H54 (cell line): ENCODE results near the gene CROCC2.

Experiments
- DNase-seq: peaks from one replicate; pipeline ENCODE4 v3.0.0; 2011; ENCODE audit warnings: low spot score, mixed read lengths; ENCODE audit not compliant: insufficient read length
- FAIRE-seq: peaks from 3 replicates; lab custom pipeline; 2011; peaks lifted over from hg19 to GRCh38; lab: Jason Lieb, UNC
- POLR2A ChIP-seq: IDR thresholded peaks from 2 replicates; pipeline ENCODE4 v1.6.1; 2011; ENCODE audit warnings: low read depth, mild to moderate bottlenecking, low read length

CROCC2 gene

GRCh38 chr2:240906141-240906910 lies at the start of gene CROCC2:
Gene CROCC2, plus strand, starts transcription at chr2:240906336. Its CDS starts 178 bp downstream, at chr2:240906514.
- DNase-seq (no peak), FAIRE-seq (no peak)
- TF ChIP-seq POLR2A, result no peak

GRCh38 chr2:240857039-240858008 lies 48.8 kb upstream of the CROCC2 start:
- FAIRE-seq, result no peak
- no peak for TF ChIP-seq POLR2A
- no peak for DNase-seq

DNA sequence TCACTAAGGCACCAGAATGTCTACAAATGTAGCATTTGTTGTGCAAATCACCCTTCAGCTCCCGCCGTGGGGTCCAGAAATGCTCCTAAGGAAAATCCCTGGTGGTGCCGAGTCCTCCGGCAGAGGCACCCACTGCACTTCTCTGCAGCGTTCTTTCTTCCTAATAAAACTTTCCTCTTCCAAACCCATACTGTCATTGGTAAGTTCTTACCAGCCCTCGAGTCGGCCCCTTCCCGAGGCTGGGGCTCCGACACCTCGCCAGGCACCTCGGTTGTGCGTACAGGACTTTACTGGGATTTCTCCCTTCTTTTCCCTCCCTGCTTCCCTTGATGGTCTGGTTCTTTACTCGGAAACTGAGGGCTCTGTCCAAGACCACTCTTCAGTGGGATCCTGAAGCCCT lies 47.8 kb upstream of the CROCC2 start:
- TF ChIP-seq POLR2A, result no peak
- no peak for FAIRE-seq
- no peak for DNase-seq

DNA sequence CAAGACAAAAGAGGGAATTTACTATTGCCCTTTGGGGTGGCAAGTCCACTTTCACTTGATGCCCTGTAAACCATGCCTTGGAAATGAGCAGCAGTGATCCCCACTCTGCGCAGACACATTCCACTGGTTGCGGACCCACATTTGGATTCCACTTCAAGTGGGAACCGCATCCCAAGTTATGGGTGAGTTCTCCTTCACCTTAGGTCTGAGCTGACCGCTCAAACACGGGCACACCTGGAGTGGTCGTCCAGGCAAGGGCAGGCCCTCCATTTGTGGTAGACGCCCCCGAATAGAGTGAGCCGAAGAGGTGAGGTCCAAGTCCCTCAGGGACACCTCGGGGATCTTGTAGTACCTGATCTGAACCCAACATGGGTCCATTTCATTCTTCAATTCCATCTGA lies 47.3 kb upstream of the CROCC2 start:
- FAIRE-seq (no peak), DNase-seq (no peak)
- no peak for TF ChIP-seq POLR2A

GRCh38 chr2:240861547-240861946 lies 44.6 kb upstream of the CROCC2 start:
- no peak for TF ChIP-seq POLR2A
- no peak for FAIRE-seq
- no peak for DNase-seq

DNA sequence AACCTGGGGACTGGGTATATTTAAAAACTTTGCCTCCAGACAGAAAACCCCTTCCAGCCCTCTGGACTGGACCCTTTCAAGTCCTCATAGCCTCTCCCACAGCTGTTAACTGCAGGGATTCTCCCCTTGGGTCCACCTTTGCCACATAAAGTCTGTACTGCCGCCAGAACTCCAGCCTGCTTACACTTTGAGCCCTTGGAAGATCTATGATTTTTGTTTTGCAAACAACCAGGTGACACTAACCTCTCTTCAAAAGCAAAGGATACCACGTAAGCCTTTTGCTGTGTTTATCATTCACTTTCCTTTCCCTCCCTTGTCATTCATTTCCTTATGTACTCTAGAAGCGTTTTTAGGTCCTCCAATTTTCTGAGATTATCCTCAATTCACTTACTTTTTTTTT lies 41.7 kb upstream of the CROCC2 start:
- no peak for DNase-seq
- TF ChIP-seq POLR2A, result no peak
- FAIRE-seq, result no peak

DNA sequence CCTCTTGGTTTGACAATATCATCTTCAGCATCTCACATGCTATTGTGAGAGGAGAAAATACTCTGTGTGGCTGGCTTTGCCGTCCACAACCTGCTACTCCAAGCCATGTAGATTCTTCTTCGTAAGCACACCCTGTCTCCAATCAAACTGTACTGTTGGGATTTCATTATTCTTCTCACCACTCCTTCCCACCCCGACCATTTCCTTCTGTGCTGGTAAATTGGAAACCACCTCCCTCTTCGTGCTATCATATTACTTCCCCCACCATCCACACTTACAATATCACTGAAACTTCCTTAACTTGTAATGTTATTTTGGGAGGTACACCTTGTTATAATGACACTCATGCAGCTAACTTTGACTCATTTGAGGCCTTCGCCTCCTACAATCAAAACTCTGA lies 40.7 kb upstream of the CROCC2 start:
- FAIRE-seq (no peak), DNase-seq (no peak)
- no peak for TF ChIP-seq POLR2A

DNA sequence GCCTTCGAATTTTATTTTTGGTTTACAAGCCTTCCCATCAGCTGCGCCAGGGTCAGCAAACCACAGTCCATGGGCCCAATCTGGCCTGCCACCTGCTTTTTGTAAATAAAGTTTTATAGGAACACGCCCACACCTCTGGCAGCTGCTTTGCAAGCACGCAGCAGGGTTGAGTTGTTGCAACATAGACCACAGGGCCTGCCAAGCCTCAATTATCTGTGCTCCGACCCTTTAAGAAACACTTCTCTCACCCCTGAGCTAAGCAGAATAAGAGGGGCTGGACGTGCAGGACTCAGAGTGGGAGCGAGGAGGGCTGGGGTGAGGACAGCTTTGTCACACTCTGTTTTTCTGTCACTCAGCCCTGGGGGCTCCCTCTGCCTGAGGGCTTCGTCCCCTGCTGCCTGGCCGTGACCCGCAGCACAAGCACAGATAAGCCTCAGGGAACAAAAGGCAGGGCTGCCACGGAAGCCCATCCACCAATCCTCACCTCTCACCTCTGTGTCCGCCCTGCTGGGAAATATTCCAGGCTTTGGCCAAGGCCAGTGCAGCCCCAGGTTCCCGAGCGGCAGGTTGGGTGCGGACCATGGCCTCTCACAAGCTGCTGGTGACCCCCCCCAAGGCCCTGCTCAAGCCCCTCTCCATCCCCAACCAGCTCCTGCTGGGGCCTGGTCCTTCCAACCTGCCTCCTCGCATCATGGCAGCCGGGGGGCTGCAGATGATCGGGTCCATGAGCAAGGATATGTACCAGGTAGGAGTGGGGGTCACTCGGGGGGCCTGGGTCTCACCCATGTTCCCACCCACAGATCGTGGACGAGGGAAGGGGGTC lies 37.6 kb upstream of the CROCC2 start, which contains the start of gene AGXT:
Gene AGXT, plus strand, starts transcription at position 539 of the 823 bp plus-strand sequence. Its CDS starts 42 bp downstream, at position 581.
- no peak for TF ChIP-seq POLR2A
- DNase-seq (no peak), FAIRE-seq (no peak)

DNA sequence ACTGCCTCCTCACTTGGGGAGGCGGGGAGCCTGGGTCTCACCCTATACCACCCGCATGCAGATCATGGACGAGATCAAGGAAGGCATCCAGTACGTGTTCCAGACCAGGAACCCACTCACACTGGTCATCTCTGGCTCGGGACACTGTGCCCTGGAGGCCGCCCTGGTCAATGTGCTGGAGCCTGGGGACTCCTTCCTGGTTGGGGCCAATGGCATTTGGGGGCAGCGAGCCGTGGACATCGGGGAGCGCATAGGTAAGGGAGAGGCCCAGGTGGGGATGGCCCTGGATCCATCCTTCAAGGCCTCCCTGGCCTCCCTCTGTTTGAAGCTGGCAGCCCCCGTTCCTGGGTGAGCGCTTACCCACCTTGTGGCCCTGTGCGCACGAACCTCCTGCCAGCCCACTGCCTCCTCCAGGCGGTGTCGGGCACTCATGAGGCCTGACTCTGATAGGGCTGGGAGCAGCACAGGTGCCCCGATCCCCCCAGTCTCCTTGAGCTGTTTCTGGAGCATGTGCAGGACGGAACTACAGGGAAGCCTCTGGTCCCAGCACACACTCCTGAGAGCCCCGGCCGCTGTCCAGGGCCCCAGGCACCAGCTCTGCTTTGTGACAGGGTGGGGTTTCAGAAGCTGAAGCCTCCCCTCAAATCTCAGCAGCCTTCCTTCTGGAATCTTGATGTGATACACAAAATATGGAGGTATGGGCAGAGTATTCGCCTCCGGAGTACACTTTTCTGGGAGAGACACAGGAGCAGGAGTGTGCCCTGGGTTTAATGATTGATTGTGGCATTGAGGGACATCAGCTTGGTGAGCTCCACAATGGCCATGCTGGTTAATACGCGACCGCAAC lies 36.8 kb upstream of the CROCC2 start:
- no peak for FAIRE-seq
- TF ChIP-seq POLR2A, result no peak

GRCh38 chr2:240869956-240870875 lies 35.9 kb upstream of the CROCC2 start:
- DNase-seq, result no peak
- no peak for FAIRE-seq
- TF ChIP-seq POLR2A, result no peak

More for the DNA sequence above, 36.8 kb upstream of the CROCC2 start:
- no peak for DNase-seq

- FAIRE-seq (no peak), DNase-seq (no peak)
- no peak for TF ChIP-seq POLR2A
Measured at GRCh38 chr2:240871071-240871958, 34.8 kb upstream of the CROCC2 start.
